ENCODE data around the gene PDCD2L.

DNA sequence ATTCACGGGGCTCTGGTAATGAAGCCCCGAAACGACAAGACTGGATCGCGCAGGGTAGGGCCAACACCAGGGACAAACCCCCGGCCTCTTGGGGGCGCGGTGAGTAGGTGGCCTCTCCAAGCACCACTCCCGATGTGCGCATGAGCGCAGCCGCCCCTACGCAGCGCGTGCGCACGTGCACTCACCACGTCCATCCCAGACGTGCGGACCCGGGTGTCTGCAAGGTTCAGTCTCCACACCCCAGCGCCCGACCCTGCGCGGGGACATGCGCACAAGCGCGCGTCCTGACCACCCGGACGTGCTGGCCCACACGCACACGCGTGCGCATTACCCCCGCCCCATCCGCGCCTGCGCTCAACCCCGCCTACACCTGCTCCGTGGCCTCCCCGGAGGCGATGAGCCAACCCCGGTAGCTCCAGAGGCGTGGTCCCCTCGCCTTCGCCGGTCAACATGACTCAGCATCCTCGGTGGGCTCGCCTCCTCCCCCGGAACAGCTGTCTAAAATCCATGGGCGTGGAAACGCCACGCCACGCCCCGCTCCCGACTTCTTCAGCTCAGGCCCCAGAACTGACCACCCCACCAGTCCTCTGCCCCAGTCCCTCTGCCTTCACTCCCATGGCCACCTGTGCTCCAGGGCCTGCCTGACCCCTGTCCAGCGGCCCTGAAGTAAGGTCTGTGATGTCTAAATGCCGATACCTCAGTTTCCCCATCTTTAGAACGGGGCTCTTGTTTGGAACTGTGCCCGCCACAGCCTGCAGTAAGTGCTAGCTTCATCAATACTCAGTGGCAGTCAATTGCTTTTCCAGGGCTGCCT lies 44.9 kb upstream of the PDCD2L start:
- TF ChIP-seq NR3C1 (CRISPR knock-in tag; conservative IDR thresholded peaks at IDR 0.05; ENCODE audit: low read depth) (no peak), ATF1 (CRISPR knock-in tag; IDR thresholded peaks at IDR 0.05) (no peak), FOXP4 (CRISPR knock-in tag; IDR thresholded peaks at IDR 0.05) (peak; percentile 91), CTCF (IDR thresholded peaks at IDR 0.05) (no peak), SP1 (CRISPR knock-in tag; conservative IDR thresholded peaks at IDR 0.05) (peak; percentile 81), FOXK1 (CRISPR knock-in tag; IDR thresholded peaks at IDR 0.05) (peak; percentile 93), USF1 (CRISPR knock-in tag; IDR thresholded peaks at IDR 0.05) (peak; percentile 77; the same call in 1 of the 2 replicates), RELA (CRISPR knock-in tag; IDR thresholded peaks at IDR 0.05; ENCODE audit: borderline replicate concordance) (no peak), TEAD4 (CRISPR knock-in tag; IDR thresholded peaks at IDR 0.05) (no peak)
- TF ChIP-seq, protein P1, sequence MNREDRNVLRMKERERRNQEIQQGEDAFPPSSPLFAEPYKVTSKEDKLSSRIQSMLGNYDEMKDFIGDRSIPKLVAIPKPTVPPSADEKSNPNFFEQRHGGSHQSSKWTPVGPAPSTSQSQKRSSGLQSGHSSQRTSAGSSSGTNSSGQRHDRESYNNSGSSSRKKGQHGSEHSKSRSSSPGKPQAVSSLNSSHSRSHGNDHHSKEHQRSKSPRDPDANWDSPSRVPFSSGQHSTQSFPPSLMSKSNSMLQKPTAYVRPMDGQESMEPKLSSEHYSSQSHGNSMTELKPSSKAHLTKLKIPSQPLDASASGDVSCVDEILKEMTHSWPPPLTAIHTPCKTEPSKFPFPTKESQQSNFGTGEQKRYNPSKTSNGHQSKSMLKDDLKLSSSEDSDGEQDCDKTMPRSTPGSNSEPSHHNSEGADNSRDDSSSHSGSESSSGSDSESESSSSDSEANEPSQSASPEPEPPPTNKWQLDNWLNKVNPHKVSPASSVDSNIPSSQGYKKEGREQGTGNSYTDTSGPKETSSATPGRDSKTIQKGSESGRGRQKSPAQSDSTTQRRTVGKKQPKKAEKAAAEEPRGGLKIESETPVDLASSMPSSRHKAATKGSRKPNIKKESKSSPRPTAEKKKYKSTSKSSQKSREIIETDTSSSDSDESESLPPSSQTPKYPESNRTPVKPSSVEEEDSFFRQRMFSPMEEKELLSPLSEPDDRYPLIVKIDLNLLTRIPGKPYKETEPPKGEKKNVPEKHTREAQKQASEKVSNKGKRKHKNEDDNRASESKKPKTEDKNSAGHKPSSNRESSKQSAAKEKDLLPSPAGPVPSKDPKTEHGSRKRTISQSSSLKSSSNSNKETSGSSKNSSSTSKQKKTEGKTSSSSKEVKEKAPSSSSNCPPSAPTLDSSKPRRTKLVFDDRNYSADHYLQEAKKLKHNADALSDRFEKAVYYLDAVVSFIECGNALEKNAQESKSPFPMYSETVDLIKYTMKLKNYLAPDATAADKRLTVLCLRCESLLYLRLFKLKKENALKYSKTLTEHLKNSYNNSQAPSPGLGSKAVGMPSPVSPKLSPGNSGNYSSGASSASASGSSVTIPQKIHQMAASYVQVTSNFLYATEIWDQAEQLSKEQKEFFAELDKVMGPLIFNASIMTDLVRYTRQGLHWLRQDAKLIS (CRISPR knock-in tag; IDR thresholded peaks at IDR 0.05; ENCODE audit: borderline replicate concordance), result no peak
- TF ChIP-seq, protein P2, sequence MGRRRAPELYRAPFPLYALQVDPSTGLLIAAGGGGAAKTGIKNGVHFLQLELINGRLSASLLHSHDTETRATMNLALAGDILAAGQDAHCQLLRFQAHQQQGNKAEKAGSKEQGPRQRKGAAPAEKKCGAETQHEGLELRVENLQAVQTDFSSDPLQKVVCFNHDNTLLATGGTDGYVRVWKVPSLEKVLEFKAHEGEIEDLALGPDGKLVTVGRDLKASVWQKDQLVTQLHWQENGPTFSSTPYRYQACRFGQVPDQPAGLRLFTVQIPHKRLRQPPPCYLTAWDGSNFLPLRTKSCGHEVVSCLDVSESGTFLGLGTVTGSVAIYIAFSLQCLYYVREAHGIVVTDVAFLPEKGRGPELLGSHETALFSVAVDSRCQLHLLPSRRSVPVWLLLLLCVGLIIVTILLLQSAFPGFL (CRISPR knock-in tag; IDR thresholded peaks at IDR 0.05; ENCODE audit: borderline replicate concordance), result no peak

Data from WTC11 (cell line).